ENCODE results near the gene SULT1B1. TPM values are rescaled to one million over a fixed set of nuclear protein-coding genes. Genes with fewer than 3 reads are reported as not detected.

Gene SULT1B1
- total RNA-seq, 2 experiments from 2014 or later, result 0.64 to 0.80 TPM

GRCh38 chr4:69764311-69764710, 3.9 kb upstream of the SULT1B1 start:
- H3K36me3 Mint-ChIP-seq, result peaks cover 1% of the 10 kb centered on the region
- no peak overlapping the region for H3K4me3 Mint-ChIP-seq
- peaks cover 1% of the 10 kb centered on the region for H3K9me3 Mint-ChIP-seq
- no peaks in the 10 kb centered on the region for H3K27me3 Mint-ChIP-seq
- H3K27ac Mint-ChIP-seq, result no peak overlapping the region
- DNase-seq, result no peak
- peaks cover 39% of the 10 kb centered on the region for H3K4me1 Mint-ChIP-seq

GRCh38 chr4:69763233-69763632, 2.8 kb upstream of the SULT1B1 start:
- Mint-ChIP-seq H3K27me3 (no peaks in the 10 kb centered on the region), H3K4me1 (peaks cover 40% of the 10 kb centered on the region), H3K4me3 (no peak overlapping the region), H3K27ac (peak overlapping the region; percentile 83), H3K9me3 (peaks cover 1% of the 10 kb centered on the region), H3K36me3 (peaks cover 3% of the 10 kb centered on the region)
- no peak for DNase-seq

- peaks cover 1% of the 10 kb centered on the region for H3K9me3 Mint-ChIP-seq
- no peak for DNase-seq
- H3K27ac Mint-ChIP-seq, result peak overlapping the region; percentile 76
- H3K4me3 Mint-ChIP-seq, result peak overlapping the region; percentile 76
- H3K4me1 Mint-ChIP-seq, result peaks cover 48% of the 10 kb centered on the region
- H3K36me3 Mint-ChIP-seq, result peaks cover 9% of the 10 kb centered on the region
- no peaks in the 10 kb centered on the region for H3K27me3 Mint-ChIP-seq
Observed at GRCh38 chr4:69759189-69759604, 1.2 kb downstream of the SULT1B1 start.

DNA sequence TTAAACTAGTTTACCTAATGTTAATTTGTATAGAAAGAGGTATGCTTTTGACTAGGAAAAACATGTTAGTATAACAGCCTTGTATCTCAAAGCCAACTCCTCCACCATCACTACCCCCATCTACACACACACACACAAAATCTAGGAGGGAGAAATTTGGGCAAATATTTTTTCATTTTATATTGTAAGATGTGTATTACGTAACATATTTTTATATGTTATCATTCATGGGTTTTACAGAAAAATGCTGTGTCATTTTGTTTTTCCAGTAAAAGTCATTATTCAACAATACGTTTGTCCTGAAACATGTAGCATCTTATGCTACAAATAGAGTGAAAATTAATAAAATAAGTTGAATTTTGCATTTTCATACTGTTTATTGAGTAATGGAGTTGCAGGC, 3.0 kb downstream of the SULT1B1 start:
- DNase-seq, result no peak
- Mint-ChIP-seq H3K36me3 (peaks cover 9% of the 10 kb centered on the region), H3K4me1 (peaks cover 44% of the 10 kb centered on the region), H3K27me3 (no peaks in the 10 kb centered on the region), H3K27ac (no peak overlapping the region), H3K4me3 (no peak overlapping the region), H3K9me3 (peaks cover 7% of the 10 kb centered on the region)

GRCh38 chr4:69754926-69755580, 5.4 kb downstream of the SULT1B1 start:
- Mint-ChIP-seq H3K4me3 (no peak overlapping the region), H3K9me3 (peaks cover 10% of the 10 kb centered on the region)

DNA sequence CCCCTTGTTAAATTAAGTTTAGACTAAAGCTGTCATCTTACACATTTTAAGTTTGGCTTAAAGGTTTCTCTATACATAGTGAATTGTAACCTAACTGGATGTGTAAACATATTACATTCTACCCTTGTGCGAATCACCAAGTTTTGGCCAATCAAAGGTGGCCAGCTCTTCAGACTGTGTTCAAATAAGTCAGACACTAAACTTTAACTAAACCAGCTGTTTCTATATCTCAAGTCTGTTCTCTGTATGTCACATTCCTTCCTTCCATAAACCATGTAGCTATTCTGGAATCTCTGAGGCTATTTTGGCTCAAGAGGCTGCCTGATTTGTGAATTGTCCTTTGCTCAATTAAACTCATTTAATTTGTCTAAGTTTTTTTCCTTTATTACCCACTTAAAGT, 6.7 kb downstream of the SULT1B1 start:
- Mint-ChIP-seq H3K27ac (no peak overlapping the region), H3K36me3 (peaks cover 11% of the 10 kb centered on the region), H3K4me3 (no peak overlapping the region), H3K9me3 (peaks cover 10% of the 10 kb centered on the region), H3K4me1 (peaks cover 28% of the 10 kb centered on the region), H3K27me3 (no peaks in the 10 kb centered on the region)
- DNase-seq, result no peak

More at GRCh38 chr4:69754926-69755580, 5.4 kb downstream of the SULT1B1 start:
- no peak for DNase-seq
- H3K36me3 Mint-ChIP-seq, result peaks cover 13% of the 10 kb centered on the region
- no peak overlapping the region for H3K27ac Mint-ChIP-seq
- H3K27me3 Mint-ChIP-seq, result no peaks in the 10 kb centered on the region
- peaks cover 34% of the 10 kb centered on the region for H3K4me1 Mint-ChIP-seq

DNA sequence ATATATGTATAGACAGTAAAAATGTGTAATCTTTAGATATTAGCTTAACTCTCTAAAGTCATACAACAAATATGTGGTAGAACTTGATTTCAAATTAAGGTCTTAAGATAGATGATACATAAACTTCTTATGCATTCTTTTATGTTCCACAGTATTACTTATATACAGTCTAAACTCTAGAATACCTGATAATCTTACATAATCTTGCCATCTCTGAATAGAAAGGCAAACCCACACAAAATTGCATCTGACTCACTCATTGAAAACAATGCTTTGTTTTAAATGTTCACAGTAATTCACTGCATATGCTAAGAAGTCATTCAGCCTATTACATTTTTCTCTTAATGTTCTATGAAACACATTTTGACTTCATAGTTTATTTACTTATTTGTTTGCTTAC, 10.1 kb downstream of the SULT1B1 start:
- no peak for DNase-seq
- Mint-ChIP-seq H3K4me1 (peaks cover 9% of the 10 kb centered on the region), H3K4me3 (no peak overlapping the region), H3K36me3 (peaks cover 23% of the 10 kb centered on the region), H3K9me3 (peaks cover 23% of the 10 kb centered on the region), H3K27me3 (no peaks in the 10 kb centered on the region), H3K27ac (no peak overlapping the region)

- Mint-ChIP-seq H3K4me1 (peaks cover 7% of the 10 kb centered on the region), H3K9me3 (peaks cover 23% of the 10 kb centered on the region), H3K36me3 (peaks cover 23% of the 10 kb centered on the region), H3K27me3 (no peaks in the 10 kb centered on the region), H3K27ac (no peak overlapping the region), H3K4me3 (no peak overlapping the region)
- DNase-seq, result no peak
Observed at GRCh38 chr4:69749771-69750170, 10.6 kb downstream of the SULT1B1 start.

DNA sequence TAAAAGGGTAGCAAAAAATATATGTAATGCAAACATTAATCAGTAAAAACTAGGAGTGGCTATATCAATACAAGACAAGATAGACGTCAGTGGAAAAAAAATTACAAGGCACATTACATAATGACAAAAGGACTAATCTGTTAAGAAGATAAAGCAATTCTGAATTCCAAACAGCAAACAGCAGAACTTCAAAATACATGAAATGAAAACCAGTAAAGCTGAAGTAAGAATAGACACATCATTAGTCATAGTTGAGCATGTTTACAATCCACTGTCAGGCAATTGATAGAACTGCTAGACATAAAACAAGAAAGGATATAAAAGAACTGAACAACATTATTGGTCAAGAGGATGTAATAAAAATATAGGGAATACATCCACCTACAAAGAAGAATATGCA, 12.2 kb downstream of the SULT1B1 start:
- no peak for DNase-seq

GRCh38 chr4:69744157-69744478, 16.3 kb downstream of the SULT1B1 start:
- H3K4me3 Mint-ChIP-seq, result no peak overlapping the region
- no peaks in the 10 kb centered on the region for H3K4me1 Mint-ChIP-seq
- no peaks in the 10 kb centered on the region for H3K27me3 Mint-ChIP-seq
- peaks cover 34% of the 10 kb centered on the region for H3K36me3 Mint-ChIP-seq
- H3K27ac Mint-ChIP-seq, result no peak overlapping the region
- H3K9me3 Mint-ChIP-seq, result peaks cover 32% of the 10 kb centered on the region
- no peak for DNase-seq

More for the DNA sequence above, 12.2 kb downstream of the SULT1B1 start:
- Mint-ChIP-seq H3K27me3 (no peaks in the 10 kb centered on the region), H3K27ac (no peak overlapping the region), H3K36me3 (peaks cover 26% of the 10 kb centered on the region), H3K9me3 (peaks cover 27% of the 10 kb centered on the region), H3K4me3 (no peak overlapping the region), H3K4me1 (peaks cover 4% of the 10 kb centered on the region)

DNA sequence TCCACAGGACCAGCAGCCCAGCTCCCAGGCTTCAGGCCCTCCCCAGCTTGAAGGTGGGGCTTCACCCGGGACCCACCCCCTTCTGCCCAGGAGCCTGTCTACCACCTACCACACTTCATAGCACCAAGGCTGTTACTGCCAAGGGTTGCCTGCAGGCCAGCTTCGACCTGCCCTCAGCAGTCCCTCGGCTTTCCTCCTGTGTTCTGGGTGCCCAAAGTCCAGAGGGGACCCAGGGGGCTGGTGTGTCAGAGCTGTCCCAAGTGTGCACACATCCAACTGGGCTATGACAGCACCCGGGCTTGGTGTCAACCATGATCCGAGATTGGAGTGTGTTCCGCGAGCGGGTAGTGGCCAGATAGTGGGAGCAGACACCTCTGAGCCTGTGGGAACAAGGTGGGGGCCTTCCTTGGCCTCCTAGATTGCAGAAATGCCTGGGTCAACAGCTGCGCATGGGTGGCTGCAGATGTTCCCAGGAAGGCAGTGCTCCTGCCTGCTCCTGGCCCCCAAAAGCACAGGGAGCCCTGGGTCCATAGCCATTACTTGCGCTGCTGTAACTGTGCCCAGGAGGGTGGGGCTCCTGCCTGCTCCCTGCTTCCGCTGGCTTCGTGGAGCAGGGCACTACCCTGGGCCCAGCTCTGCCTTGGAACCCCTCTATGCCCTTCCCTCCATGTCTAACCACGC, 16.8 kb downstream of the SULT1B1 start:
- DNase-seq, result no peak
- Mint-ChIP-seq H3K4me3 (no peak overlapping the region), H3K4me1 (no peaks in the 10 kb centered on the region), H3K36me3 (peaks cover 34% of the 10 kb centered on the region), H3K9me3 (peaks cover 32% of the 10 kb centered on the region), H3K27me3 (no peaks in the 10 kb centered on the region), H3K27ac (no peak overlapping the region)

GRCh38 chr4:69742596-69742995, 17.8 kb downstream of the SULT1B1 start:
- H3K4me3 Mint-ChIP-seq, result no peak overlapping the region
- H3K4me1 Mint-ChIP-seq, result no peaks in the 10 kb centered on the region
- no peak overlapping the region for H3K27ac Mint-ChIP-seq
- no peak for DNase-seq
- H3K27me3 Mint-ChIP-seq, result no peaks in the 10 kb centered on the region
- peaks cover 30% of the 10 kb centered on the region for H3K9me3 Mint-ChIP-seq
- peaks cover 25% of the 10 kb centered on the region for H3K36me3 Mint-ChIP-seq

DNA sequence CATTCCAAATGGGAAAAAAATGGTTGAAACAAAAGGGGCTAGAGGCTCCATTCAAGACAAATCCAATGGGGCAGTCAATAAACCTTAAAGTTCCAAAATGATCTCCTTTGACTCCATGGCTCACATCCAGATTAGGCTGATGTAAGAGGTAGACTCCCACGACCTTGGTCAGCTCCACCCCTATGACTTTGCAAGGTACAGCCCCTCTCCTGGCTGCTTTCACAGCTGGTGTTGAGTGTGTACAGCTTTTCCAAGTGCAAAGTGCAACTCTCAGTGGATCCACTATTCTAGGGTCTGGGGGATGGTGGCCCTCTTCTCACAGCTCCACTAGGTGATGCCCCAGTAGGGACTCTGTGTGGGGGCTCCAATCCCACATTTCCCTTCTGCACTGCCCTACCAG, 21.5 kb downstream of the SULT1B1 start:
- peaks cover 13% of the 10 kb centered on the region for H3K36me3 Mint-ChIP-seq
- no peak for DNase-seq
- H3K9me3 Mint-ChIP-seq, result peaks cover 16% of the 10 kb centered on the region
- peaks cover 1% of the 10 kb centered on the region for H3K4me1 Mint-ChIP-seq
- no peak overlapping the region for H3K27ac Mint-ChIP-seq
- no peak overlapping the region for H3K4me3 Mint-ChIP-seq
- H3K27me3 Mint-ChIP-seq, result no peaks in the 10 kb centered on the region

DNA sequence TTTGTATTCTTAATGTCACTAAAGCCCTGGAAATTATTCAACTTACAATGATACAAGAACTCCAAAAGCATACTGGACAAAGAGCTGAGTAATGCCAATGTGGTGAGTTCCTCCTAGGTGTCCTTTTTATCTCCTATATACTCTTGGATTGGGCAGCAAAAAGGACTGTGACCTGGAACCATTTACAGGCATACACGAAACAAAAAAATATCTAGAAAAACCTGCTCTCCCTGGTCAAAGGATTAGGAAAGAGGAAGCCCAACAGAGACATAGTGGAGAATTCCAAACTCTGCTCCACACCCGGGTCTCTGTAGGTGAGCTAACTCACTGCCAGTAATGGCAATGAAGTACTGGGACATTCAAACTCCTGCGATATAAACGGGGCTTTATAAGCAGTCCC, 25.3 kb downstream of the SULT1B1 start:
- no peak overlapping the region for H3K4me3 Mint-ChIP-seq
- H3K27ac Mint-ChIP-seq, result no peak overlapping the region
- no peaks in the 10 kb centered on the region for H3K27me3 Mint-ChIP-seq
- peaks cover 5% of the 10 kb centered on the region for H3K36me3 Mint-ChIP-seq
- H3K9me3 Mint-ChIP-seq, result peaks cover 4% of the 10 kb centered on the region
- peaks cover 1% of the 10 kb centered on the region for H3K4me1 Mint-ChIP-seq
- DNase-seq, result no peak

- no peaks in the 10 kb centered on the region for H3K27me3 Mint-ChIP-seq
- H3K36me3 Mint-ChIP-seq, result no peaks in the 10 kb centered on the region
- no peak overlapping the region for H3K4me3 Mint-ChIP-seq
- DNase-seq, result no peak
- peaks cover under 1% of the 10 kb centered on the region for H3K4me1 Mint-ChIP-seq
- no peaks in the 10 kb centered on the region for H3K9me3 Mint-ChIP-seq
- H3K27ac Mint-ChIP-seq, result no peak overlapping the region
Observed at GRCh38 chr4:69731847-69732246, 28.6 kb downstream of the SULT1B1 start.

DNA sequence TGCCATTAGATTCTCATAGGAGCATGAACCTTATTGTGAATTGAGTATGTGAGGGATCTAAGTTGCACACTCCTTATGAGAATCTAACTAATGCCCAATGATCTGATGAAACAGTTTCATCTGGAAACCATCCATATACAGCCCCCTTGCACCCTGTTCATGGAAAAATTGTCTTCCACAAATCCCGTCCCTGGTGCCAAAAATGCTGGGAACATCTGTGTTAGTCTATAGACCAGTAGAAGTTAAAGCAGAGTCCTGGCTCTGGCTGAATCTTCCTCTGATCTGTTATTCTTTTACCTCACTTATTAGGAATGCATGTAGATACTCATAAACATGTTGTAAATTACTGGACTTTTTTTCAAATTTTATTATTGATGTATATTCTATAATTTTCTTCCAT, 29.2 kb downstream of the SULT1B1 start:
- peaks cover 5% of the 10 kb centered on the region for H3K4me1 Mint-ChIP-seq
- H3K9me3 Mint-ChIP-seq, result no peaks in the 10 kb centered on the region
- H3K36me3 Mint-ChIP-seq, result no peaks in the 10 kb centered on the region
- H3K27me3 Mint-ChIP-seq, result no peaks in the 10 kb centered on the region
- no peak overlapping the region for H3K27ac Mint-ChIP-seq
- DNase-seq, result no peak
- H3K4me3 Mint-ChIP-seq, result no peak overlapping the region
